Measurements from ENCODE around the gene PEX12. TPM values are rescaled to one million over a fixed set of nuclear protein-coding genes. Genes with fewer than 3 reads are reported as not detected.

Gene PEX12
- total and polyA plus RNA-seq, 9 of the 15 experiments (the other 6 are each of a cell fraction or from before 2014, with no cell fraction given), result 4.0 to 12.4 (median 6.4) TPM

DNA sequence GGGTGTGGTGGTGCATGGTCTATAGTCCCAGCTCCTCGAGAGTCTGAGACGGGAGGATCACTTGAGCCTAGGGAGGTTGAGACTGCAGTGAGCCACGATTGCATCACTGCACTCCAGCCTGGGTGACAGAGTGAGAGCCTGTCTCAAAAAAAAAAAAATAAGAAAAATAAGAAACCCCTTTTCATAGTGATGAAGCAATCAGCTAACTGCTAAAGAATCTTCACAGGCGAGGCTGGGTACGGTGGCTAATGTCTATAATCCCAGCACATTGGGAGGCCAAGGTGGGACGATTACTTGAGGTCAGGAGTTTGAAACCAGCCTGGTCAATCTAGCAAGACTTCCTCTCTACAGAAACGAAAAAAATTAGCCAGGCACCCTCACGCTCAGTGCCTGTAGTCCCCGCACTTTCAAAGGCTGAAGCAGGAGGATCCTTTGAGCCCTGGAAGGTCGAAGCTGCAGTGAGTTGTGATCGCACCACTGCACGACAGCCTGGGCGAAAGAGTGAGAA lies 41.7 kb downstream of the PEX12 start:
- H3K4me2 ChIP-seq (ENCODE audit: insufficient read depth, low read length), result no peak overlapping the region
- no peaks in the 10 kb centered on the region for H3K9me1 ChIP-seq (ENCODE audit: control insufficient read depth, insufficient read depth, low read length)
- intact Hi-C loops (cut with micrococcal nuclease) (loop anchor here (5.0 to 10.0 kb wide), 4 partner anchors 62 to 392 kb away; partner anchors contain the start of genes NLE1, SLFN12 and UNC45B), in situ Hi-C loops (cut with MboI) (loop anchor here (5.0 kb wide), 2 partner anchors 224 to 364 kb away; no protein-coding TSS in a partner anchor)
- H3K4me1 ChIP-seq (replicated peaks in 1 of 2; ENCODE audit: control insufficient read depth in 2 of 2, insufficient read depth in 2 of 2, low read length in 2 of 2), result peaks cover 10 to 36% of the 10 kb centered on the region in 2 experiments; a peak in 3 of 5 replicates
- H3K79me2 ChIP-seq (ENCODE audit: control insufficient read depth, insufficient read depth, low read length), result no peaks in the 10 kb centered on the region
- no peaks in the 10 kb centered on the region for H3K9me3 ChIP-seq (replicated peaks; ENCODE audit: control insufficient read depth, insufficient read depth, low read depth, low read length)
- 0 out of 2 replicates have a peak overlapping the region, but pooled peaks have one; percentile 12 for H2AFZ ChIP-seq (ENCODE audit: low read depth, low read length)
- ChIA-PET POLR2A (interaction anchor here (0.6 to 1.3 kb wide), 2 partner anchors 42 to 71 kb away, joined by 3 to 4 read pairs; partner anchors contain the start of gene PEX12), CTCF (ENCODE audit: low intra/inter-chr PET ratio) (no interaction called here)
- no peak overlapping the region for H3K4me3 ChIP-seq
- H3K27ac ChIP-seq (ENCODE audit: extremely low read depth, low read depth, low read length), result no peak overlapping the region
- BruUV-seq (replicated peaks), result no TSS peak
- no peak for FAIRE-seq
- H3K9ac ChIP-seq (ENCODE audit: insufficient read depth in 1 of 2, low read depth in 2 of 2, low read length in 2 of 2), result no peak overlapping the region
- WGBS (ENCODE audit: insufficient coverage, low coverage, missing lambda C conversion rate), result 57% methylated on average over 13 of the region's 13 CpGs
- no peak for DNase-seq (ENCODE audit: extremely low read depth in 1 of 4, low spot score in 3 of 4)
- H3K27me3 ChIP-seq (ENCODE audit: control insufficient read depth in 2 of 2, insufficient read depth in 2 of 2, low read length in 2 of 2), result no peaks in the 10 kb centered on the region
- H3K36me3 ChIP-seq (ENCODE audit: control insufficient read depth, insufficient read depth, low read length), result no peaks in the 10 kb centered on the region
- no peaks in the 10 kb centered on the region for H4K20me1 ChIP-seq (replicated peaks; ENCODE audit: control insufficient read depth, insufficient read depth, low read length)
- TF ChIP-seq ELF4 (CRISPR knock-in tag; IDR thresholded peaks at IDR 0.05) (no peak), KLF13 (tag; IDR thresholded peaks at IDR 0.05; ENCODE audit: borderline replicate concordance, low read depth) (no peak), MEF2A (IDR thresholded peaks at IDR 0.05; ENCODE audit: control insufficient read depth, low read depth, low read length) (no peak), CEBPB (tag; IDR thresholded peaks at IDR 0.05) (peak; percentile 78), CEBPG (CRISPR knock-in tag; IDR thresholded peaks at IDR 0.05) (no peak), CEBPG (tag; conservative IDR thresholded peaks at IDR 0.05 in 1 of 2, IDR thresholded peaks at IDR 0.05 in 1 of 2) (peak; percentile 72 to 79)
- TF ChIP-seq, protein P1, sequence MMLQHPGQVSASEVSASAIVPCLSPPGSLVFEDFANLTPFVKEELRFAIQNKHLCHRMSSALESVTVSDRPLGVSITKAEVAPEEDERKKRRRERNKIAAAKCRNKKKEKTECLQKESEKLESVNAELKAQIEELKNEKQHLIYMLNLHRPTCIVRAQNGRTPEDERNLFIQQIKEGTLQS (IDR thresholded peaks at IDR 0.05), result peak; percentile 78
- TF ChIP-seq, protein P1 (CRISPR knock-in tag; conservative IDR thresholded peaks at IDR 0.05), result no peak
- peak; percentile 18; the same call in 1 of the 3 replicates for ATAC-seq

All from K562 (cell line).